Epithelial cell of esophagus (primary cell): ENCODE measurements around the gene VWA2.

ENCODE experiments used
- DNase-seq: peaks from one replicate; pipeline ENCODE4 v3.0.0; 2010; ENCODE audit warnings: low read depth
- H3K4me3 ChIP-seq: 2 replicates; pipeline ENCODE4 v1.5.1; 2011; ENCODE audit warnings: mild to moderate bottlenecking, low read length, control low read depth
- TF ChIP-seq, protein P1 (sequence below): IDR thresholded peaks from 2 replicates; pipeline ENCODE4 v1.5.1; 2011; ENCODE audit warnings: low read depth, mild to moderate bottlenecking, low read length, control low read depth, inconsistent platforms; ENCODE audit not compliant: insufficient read depth; ENCODE audit errors: missing control alignments

Gene VWA2

DNA sequence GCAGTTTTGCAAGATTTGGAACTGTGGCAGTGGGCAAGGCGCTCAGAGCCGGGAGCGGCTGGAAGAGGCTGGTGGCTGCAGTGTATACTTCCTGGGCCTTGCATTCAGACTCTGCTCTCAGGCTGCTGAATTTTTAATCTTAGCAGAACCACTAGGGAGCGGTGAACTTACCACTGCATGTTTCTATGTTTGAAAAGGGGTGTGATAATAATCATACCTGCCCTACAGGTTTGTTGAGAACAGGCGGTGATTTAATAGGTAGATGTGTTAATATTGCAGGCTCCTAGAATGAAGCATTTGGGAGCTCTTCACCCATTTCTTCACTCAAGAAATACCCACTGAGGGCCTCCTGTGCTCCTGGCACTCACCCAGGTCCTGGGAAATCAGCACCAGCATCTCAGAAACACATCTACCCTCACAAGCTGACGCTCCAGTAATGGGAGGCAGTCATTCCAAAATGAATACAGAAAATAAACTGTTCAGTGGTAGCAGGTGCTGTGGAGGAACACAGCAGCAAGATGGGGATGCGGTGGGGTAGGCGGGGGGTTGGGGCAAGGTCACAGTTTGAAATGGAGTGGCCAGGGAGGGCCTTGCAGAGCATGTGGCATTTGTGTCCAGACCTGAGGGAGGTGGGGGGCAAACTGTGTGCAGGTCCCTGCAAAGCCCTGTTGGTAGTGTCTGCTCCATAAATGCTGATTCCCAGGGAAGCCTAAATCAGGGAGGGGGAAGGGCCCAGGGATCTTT lies 41.0 kb downstream of the VWA2 start:
- no peak overlapping the region for H3K4me3 ChIP-seq
- TF ChIP-seq, protein P1, sequence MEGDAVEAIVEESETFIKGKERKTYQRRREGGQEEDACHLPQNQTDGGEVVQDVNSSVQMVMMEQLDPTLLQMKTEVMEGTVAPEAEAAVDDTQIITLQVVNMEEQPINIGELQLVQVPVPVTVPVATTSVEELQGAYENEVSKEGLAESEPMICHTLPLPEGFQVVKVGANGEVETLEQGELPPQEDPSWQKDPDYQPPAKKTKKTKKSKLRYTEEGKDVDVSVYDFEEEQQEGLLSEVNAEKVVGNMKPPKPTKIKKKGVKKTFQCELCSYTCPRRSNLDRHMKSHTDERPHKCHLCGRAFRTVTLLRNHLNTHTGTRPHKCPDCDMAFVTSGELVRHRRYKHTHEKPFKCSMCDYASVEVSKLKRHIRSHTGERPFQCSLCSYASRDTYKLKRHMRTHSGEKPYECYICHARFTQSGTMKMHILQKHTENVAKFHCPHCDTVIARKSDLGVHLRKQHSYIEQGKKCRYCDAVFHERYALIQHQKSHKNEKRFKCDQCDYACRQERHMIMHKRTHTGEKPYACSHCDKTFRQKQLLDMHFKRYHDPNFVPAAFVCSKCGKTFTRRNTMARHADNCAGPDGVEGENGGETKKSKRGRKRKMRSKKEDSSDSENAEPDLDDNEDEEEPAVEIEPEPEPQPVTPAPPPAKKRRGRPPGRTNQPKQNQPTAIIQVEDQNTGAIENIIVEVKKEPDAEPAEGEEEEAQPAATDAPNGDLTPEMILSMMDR, result peak; percentile 36
- DNase-seq, result peak; percentile 85

DNA sequence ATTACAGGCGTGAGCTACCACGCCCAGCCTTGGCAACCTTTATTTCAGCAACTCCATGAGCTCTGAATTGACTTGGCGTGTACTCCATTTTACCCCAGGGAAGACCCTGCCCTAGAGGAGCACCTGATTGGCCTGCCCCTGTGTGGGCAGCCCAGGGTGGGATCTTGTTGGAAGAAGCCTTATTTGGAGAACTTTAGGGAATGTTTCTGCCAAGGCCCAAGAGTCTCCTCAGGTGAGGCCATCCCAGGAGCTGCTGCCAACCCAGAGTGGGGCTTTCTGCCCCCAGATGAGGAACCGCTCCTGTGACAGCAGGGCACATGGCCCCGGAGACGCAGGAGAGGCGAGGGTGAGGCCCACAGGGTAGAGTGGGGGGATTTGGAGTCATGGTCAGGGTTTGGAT lies 42.0 kb downstream of the VWA2 start:
- TF ChIP-seq, protein P1, result no peak
- DNase-seq, result no peak

DNA sequence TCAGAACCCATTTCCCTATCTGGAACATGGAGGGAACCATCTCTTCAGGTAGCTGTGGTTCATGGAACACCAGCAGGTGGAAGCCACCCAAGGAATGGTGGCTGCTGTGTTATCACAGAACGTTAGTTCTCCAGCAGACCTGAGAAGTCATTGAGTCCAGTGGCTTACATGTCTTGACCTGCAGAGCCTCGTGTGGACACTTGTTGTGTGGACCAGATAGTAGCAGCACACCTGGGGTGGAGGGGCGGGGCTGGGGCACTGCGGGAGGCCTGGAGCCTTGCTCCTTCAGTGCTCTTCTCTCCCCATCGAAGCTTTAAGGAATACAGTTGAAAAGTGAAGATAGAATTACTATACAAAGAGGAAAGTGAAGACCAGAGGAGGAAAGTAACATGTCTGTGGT lies 42.4 kb downstream of the VWA2 start:
- H3K4me3 ChIP-seq, result no peak overlapping the region
- TF ChIP-seq, protein P1, result no peak
- no peak for DNase-seq

More for the DNA sequence above, 42.0 kb downstream of the VWA2 start:
- no peak overlapping the region for H3K4me3 ChIP-seq

DNA sequence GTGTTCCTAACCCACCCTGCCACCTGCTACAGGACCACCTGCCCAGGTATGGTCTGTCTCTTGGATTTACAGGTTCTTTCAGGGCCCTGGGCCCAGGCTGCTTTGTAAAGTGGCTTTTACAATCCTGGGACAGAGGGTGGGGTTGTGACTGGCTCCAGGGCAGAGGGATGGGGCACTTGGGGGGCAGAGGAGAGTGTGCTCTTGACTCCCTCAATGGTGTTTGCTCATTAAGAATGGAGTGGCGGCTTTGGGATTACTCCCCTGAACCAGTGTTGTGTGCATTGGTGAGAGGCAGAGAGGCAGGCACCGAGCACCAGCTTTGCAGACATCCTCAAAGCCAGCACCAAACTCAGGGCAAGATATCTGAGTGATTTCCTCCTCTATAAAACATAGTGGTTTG lies 43.5 kb downstream of the VWA2 start:
- no peak overlapping the region for H3K4me3 ChIP-seq
- TF ChIP-seq, protein P1, result no peak

DNA sequence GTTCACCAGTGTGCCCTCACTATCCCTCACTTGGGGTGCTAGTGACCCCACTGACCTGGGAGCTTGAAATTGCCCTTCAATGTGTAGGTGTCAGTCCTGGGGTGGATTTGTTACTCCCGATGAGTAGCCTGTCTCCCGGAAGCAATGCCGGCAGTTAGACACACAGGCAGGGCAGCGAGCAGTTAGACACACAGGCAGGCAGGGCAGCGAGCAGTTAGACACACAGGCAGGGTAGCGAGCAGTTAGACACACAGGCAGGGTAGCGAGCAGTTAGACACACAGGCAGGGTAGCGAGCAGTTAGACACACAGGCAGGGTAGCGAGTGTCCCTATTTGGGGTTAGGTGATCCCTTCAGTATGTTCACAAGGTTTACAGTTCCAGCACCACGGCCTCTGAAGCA lies 44.0 kb downstream of the VWA2 start:
- H3K4me3 ChIP-seq, result no peak overlapping the region
- no peak for DNase-seq
- TF ChIP-seq, protein P1, result no peak

More for the DNA sequence above, 43.5 kb downstream of the VWA2 start:
- no peak for DNase-seq

DNA sequence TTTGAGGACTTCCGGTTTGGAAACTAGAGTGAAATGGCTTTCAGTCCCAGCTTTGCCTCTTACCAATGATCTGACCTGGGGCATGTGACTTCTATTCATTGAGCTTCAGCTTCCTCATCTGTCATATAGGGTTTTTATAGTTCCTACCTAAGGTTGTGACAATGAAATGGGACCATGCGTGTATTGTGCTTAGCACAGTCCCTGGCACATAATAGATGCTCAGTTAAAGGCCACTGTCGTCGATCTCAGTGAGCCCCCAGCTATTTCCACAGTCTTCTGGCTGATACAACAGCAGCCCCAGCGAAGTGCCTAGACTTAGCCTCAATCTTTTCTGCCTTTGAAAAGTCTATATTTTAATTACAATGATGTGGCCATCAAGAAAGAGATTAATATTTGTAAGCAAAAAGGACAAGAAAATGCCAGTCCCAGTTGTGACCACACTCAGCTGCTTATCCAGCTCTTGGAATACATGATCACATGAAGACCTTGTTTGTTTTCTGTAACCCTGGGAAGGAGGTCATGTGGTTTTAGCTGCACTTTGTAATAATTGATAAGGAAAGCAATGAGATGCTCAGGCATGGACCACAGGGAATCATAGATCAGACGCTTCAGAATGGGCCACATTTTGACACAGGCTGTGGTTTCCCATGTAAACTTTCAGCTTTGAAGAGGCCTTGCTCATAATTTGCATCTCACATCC lies 44.6 kb downstream of the VWA2 start:
- no peak for DNase-seq
- TF ChIP-seq, protein P1, result no peak
- no peak overlapping the region for H3K4me3 ChIP-seq
